ENCODE measurements around the gene PKHD1.

DNA sequence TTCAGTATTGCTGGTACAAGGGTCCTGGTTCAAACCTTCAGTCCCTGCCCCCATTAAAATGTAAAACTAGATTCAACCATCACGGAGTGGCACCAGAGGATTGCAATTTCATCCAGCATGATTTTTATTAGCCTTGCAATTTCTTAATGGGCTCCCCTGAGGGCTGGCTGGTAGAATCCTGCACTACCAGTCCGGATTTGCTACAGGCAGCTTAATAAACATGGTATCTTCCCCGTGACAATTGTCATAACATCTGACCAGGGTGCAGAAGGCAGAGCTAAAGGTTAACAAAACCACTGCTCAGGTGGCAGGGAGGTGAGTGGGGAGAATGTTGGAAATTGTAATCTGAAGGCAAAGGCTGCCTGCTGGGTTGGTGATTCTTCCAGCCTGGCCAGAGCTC lies 94.5 kb downstream of the PKHD1 start:
- TF ChIP-seq, protein P1, sequence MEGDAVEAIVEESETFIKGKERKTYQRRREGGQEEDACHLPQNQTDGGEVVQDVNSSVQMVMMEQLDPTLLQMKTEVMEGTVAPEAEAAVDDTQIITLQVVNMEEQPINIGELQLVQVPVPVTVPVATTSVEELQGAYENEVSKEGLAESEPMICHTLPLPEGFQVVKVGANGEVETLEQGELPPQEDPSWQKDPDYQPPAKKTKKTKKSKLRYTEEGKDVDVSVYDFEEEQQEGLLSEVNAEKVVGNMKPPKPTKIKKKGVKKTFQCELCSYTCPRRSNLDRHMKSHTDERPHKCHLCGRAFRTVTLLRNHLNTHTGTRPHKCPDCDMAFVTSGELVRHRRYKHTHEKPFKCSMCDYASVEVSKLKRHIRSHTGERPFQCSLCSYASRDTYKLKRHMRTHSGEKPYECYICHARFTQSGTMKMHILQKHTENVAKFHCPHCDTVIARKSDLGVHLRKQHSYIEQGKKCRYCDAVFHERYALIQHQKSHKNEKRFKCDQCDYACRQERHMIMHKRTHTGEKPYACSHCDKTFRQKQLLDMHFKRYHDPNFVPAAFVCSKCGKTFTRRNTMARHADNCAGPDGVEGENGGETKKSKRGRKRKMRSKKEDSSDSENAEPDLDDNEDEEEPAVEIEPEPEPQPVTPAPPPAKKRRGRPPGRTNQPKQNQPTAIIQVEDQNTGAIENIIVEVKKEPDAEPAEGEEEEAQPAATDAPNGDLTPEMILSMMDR (IDR thresholded peaks at IDR 0.05) = no peak
- no peak for TF ChIP-seq POLR2A (IDR thresholded peaks at IDR 0.05)

Data from body of pancreas (tissue), 4 donors.